Smooth muscle cell of the coronary artery (primary cell): ENCODE data around the gene SAXO2. TPM values are rescaled to one million over a fixed set of nuclear protein-coding genes. Genes with fewer than 3 reads are reported as not detected.

Experiments
- total RNA-seq: library from RNA; depleted of rRNA; stranded (reverse); fragments of >200 nt; gene quantifications from 2 replicates; pipeline ENCODE4 v1.2.3, GENCODE V29; 2014; ENCODE audit warnings: low replicate concordance

SAXO2 gene, protein sequence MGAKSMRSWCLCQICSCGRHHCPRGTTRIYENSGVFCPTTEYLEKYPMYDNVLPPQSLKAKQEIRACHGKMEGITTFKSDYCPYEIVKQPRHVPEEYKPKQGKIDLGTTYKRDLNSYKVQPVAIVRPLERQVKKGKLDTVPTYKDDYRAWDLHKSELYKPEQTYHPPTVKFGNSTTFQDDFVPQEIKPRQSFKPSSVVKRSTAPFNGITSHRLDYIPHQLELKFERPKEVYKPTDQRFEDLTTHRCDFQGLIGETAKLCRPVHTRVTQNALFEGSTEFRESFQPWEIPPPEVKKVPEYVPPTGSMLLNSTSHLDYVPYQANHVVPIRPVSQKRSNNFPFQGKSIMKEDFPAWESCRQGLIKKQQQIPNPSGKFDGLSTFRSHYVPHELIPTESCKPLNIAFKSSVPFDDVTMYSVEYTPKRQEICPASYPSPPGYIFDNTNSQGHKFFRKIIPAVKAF
- 0.23 and 0.98 TPM in 2 replicates for total RNA-seq

DNA sequence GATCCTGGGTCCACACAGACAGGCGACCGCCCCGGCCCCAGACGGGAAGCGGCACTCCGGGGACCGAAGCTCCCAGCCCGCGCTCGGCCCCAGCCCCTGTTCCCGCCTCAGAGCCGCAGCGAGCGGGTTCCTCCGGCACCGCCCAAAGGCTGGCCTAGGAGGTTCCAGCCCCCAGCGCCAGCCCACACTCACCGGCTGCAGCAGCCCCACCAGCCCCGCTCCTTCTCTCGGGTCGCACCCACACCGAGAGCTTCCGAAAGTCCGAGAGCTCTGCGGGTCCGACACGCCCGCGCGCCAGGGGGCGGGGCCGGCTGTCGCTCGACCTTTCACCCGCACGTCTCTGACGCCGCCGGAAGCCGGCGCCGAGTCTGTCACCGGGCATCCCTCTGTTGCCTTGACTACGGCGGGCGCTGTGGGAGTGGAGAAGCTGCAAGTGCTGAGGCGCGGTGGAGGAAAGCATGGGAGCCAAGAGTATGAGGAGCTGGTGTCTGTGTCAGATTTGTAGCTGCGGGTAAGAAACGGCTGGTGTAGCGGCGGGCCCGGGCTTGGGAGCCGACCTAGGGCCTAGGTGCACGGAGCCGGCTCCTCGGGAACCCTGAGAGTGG lies at the start of gene SAXO2, which contains the start of gene EFL1:
SAXO2 (plus strand) TSS at position 397 of the 605 bp plus-strand sequence; CDS start at position 459, 62 bp downstream.
EFL1 (minus strand) TSS at position 313 of the 605 bp plus-strand sequence. CDS start 956 bp downstream, outside the sequence.

Other genes starting within 250 kb of the SAXO2 start
- gene MEX3B, start 216.8 kb upstream of the SAXO2 start, total RNA-seq, result 2.6 and 54.9 TPM in 2 replicates
- 17.9 and 19.6 TPM in 2 replicates for gene EFL1, start 84 bp upstream of the SAXO2 start, total RNA-seq
- gene GOLGA6L10, start 86.7 kb downstream of the SAXO2 start, total RNA-seq, result 0.35 and 0.90 TPM in 2 replicates
- gene GOLGA6L9, start 167.0 kb downstream of the SAXO2 start, total RNA-seq, result 2.0 and 3.9 TPM in 2 replicates